HG03558 (cell line): ENCODE data around the gene MAGI1.
"Not testable (repeated sequence)": the region's sequence is repeated elsewhere in the genome, so short reads cannot be mapped to it uniquely, and the experiment has no call there.

Experiments used
- ATAC-seq: cut with Tn5 transposase; IDR thresholded peaks from one replicate; pipeline ENCODE4 v1.9.1; 2021; ENCODE audit warnings: moderate number of reproducible peaks; ENCODE audit not compliant: unreplicated experiment; ENCODE audit errors: extremely low read depth

The MAGI1 gene

DNA sequence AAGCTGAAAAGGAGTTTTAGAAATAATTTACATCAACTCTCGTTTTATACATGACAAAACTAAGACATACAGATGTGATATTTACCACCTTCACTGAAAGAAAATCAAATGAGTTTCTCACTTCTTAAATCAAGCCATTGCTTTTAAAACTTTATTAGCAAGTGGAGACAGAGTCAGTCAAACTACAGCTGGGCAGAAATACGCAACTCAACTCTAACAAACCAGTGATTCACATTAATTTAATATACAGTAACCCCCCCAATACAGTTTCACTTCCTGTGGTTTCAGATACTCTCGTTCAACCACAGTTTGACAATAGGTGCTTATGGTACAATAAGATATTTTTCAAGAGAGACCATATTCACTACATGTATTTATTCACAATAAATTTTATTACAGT is 477.1 kb downstream of the MAGI1 start:
- no peak for ATAC-seq

DNA sequence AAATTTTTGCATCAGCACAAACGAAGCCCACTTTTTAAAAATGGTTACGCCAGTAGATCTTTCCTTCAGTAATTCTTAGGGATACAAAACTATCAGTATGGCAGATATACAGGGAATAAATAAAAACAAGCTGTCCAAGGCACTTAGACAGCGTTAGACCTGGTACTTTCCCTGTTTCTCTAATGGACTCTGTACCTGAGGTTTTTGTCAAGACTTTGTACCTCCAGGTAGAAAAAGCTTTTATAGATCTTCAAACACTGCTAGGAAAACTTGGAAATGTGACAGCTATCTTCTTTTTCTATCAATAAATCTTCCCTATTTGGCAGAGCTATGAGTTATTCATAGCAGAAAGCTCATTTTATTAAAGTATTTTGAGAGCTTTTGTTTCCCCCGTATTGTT is 477.8 kb downstream of the MAGI1 start:
- ATAC-seq = no peak

DNA sequence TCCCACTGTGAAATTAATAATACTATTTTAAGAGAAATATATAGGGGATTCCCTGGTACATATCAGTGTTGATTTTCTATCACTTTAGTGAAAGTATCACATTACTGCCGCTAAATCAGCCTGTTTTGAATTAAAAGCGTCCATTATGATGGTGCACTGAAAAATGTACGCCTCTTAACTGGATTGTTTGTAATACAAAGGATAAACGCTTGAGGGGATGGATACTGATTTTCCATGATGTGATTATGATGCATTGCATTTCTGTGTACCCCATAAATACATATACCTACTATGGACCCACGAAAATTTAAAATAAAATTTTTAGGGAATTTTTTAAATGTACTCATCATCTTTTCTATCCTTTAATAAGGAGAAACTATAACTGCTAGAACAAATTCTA is 478.6 kb downstream of the MAGI1 start:
- no peak for ATAC-seq

DNA sequence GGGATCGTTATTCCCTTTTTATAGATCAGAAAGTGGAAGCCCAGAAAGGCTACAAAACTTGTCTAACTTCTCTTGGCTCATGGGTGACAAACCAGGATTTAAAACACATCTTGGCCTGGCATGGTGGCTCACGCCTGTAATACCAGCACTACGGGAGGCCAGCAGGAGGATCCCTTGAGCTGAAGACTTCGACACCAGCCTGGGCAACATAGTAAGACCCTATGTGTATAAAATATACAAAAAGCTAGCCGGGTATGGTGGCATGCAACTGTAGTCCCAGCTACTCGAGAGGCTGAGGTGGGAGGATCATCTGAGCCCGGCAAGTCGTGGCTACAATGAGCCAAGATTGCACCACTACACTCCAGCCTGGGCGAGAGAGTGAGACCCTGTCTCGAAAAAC is 479.1 kb downstream of the MAGI1 start:
- no peak for ATAC-seq

DNA sequence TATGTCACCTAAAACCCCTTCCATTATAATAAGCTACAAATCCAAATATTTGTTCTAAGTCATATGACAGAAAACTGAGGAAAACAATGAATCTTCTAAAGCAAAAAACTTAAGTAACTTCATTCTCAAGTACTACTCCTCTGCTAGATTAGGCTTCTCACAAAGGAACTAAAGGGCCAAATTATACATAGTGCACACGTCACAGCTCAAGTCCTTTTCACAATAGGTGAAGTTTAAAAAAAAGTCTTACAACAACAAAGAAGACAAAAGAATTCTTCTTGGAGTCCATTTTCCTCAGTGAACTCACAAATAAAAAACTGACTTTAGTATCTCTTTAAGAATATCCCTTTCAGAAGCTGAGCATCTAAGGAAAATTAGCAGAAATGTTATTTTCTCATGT is 479.9 kb downstream of the MAGI1 start:
- ATAC-seq = no peak

DNA sequence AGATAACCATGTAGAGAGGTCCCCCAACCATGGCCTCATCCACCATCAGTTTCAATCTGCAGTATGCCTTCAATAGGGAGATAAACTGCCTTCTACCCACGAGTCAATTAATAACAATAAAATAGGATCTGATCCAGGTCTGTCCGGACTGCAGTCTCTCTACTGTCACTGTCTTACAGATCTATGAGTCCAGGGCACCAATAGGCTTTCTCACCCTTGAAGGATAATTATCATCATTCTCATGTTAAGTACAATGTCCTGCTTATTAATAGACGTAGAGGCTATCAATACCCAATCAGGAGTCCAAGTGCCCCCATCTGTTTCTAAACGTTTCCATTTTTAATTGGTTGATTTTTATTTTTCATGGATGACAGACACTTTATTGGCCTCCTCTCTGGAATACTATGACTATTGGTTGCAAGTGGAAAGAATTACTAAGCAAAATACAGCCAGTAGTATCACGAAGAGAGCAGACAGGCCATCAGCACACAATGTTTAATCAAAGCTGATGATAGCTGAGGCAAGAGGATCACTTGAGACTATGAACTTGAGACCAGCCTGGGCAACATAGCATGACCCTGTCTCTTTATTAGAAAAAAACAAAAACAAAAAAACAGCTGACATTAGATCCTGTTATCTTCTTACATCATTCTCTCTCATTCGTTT is 480.7 kb downstream of the MAGI1 start:
- no peak for ATAC-seq

DNA sequence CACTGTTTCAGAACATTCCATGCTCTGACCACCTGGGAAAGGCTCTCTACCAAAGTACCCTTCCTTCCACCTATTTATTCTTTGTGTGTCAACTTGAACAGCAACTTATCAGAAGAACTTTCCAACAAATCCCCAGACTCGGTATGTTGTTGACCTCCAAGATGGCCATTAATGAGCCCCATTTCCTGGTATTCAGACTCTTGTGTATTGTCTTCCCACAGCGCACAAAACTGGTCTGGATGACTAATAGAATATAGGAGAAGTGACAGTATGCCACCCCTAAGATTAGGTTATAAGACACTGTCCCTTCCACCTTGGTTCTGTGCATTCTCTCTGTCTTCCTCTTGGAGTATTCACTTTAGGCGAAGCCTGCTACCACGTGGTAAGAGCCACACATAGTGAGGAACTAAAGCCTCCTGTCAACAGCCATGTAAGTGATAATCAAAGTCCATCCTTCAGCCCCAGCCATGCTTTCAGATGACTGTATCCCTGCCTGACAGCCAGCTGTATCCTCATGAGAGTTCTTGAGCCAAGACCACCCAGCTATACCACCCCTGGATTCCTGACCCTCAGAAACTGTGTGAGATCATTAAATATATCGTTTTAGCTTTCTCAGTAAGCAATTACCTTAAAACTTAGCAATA is 481.7 kb downstream of the MAGI1 start:
- ATAC-seq = no peak

DNA sequence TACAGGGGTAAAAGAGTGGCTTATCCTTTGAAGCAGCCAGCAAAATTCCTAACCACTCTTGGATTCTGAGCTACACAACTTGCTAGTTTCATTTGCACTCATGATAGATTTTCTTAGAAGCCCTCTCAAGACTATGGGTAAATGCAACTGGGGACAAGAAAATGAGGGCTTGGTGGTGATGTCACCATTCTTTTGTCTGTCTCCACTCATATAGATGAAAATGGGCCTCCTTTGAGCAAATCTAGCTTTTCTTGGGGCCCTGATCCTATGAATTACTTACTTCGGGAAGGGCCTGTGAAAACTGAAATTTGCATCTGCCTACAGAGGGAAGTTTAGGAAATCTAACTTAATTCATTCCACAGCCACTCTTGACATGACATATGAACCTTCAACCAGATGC is 486.3 kb downstream of the MAGI1 start:
- no peak for ATAC-seq

DNA sequence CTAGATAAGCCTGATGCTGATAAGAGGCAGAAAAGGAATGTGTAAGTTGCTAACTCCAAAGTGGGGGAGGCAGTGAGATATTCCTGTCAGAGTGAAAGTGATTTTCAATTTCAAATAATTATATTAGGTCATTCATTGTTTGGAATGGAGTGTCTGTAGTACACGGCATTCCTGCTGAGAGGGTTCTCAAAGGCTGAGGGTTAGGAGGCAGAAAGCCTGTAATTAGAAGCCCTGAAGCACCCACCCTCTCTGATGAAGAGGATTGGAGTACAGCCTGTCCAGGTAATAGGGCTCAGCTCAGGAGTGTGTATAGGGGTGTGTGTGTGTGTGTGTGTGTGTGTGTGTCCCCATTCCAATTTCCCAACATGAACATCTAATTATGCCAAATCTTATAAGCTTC is 486.8 kb downstream of the MAGI1 start:
- ATAC-seq = no peak

DNA sequence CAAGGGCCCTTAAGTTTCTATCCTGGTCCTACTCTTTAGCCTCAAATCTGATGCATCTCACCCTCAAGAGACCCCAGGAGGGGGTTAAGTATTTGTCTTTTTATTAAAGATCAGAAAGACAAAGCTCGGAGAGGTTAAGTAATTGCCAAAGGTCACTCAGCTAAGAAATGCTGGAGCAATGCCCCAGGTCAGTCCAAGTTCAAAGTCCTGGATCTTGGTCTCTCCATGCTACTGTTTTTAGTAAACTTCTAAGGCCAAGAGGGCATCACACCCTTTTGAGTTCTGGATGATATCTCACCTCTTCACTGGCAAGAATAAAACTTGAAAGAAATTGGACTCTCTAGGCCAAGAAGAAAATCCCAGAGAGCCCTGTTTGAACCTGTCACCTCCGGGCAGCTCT is 488.6 kb downstream of the MAGI1 start:
- ATAC-seq = no peak

DNA sequence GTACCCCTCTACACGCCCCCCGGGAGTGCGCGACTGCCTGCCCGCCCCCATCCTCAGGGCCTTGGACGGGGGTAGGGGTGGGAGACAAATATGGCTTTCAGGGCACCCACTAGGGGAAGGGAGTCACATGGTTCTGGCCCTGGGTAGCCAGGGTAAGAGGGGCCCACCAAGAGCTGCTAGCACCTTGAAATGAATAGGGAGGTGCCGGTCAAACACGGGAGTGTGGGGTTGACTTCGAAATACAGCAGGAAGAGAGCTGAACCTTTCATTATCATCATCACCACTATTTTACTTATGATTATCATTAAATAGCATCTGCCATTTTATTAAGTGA is 489.1 kb downstream of the MAGI1 start:
- no peak for ATAC-seq

DNA sequence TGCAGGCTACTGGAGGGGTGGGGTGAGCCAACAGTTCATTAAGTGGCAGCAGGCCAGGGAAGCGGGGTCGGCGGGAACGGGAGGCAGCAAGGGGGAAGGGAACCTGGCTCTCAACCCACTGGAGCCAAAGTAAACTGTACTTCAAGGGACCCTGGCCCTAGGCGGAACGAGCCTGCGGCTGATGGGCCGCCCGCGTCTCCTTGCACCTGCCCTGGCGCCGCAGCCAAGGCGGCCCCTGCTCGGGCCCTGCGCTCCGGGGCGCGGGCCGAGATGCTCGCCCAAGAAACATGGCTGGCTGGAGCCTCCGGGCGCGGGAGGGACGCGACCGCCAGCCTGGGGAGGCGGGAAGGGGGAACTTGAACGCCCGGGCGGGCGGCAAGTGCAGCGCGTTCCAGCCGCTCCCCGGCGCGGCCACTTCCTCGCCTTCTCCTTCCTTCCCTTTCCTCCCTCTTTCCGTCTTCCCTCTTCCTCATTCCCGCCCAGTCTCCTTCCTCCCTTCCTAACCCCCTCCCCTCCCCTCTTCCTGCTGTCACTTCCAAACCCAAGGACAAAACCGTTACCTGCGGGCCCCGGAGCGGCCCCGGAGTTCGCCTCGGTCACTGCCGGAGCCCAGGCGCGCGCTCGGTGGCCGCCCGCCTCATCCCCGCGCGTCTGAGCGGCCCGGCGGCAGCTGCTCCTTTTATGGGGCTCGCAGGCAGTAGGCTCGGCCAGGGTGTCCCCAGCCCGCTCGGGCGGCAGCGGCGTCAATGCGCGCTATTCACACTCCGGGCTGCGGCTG is 489.7 kb downstream of the MAGI1 start:
- no peak for ATAC-seq

DNA sequence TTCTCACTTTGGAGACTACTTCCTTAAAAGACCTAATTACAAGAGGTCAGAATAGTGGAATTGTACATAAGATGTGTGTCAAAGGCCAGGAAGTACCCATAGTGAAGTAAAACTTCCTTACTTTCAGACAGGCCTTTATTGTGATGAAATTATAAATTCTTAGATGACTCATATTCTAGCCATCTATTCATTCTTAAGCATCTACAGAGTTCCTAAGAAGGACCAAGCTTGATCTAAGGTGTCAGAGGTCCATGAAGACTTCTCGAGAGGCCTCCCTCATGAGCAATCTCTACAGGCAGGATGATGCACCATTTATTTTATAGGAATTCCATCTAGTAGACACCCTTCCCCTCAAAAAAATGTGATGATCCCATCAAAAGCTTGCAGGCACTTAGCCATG is 493.3 kb downstream of the MAGI1 start:
- ATAC-seq = no peak

DNA sequence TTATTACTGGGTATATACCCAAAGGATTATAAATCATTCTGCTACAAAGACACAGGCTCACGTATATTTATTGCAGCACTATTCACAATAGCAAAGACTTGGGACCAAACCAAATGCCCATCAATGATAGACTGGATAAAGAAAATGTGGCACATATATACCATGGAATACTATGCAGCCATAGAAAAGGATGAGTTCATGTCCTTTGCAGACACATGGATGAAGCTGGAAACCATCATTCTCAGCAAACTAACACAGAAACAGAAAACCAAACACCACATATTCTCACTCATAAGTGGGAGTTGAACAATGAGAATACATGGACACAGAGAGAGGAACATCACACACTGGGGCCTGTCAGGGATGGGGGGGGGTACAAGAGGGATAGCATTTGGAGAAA is 495.3 kb downstream of the MAGI1 start:
- not testable (repeated sequence) for ATAC-seq

DNA sequence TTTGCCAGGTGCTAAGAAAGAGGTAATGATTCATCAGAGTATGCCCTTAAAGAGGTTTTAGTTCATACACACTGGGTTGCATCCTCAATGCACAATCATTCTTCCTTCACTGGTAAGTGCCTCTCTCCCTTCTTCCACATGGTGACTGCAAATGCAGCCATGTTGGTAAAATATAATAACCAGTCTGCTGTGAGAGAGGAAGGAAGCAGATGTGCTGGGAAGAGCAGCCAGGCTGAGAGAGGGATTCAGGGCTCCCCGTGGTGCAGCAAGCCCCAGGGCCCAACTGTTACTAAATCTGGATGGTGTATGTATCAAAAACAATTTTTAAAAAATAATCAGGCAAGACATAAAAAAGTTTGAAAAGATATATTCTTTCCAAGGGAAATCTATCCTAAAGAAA is 498.1 kb downstream of the MAGI1 start:
- ATAC-seq = no peak

DNA sequence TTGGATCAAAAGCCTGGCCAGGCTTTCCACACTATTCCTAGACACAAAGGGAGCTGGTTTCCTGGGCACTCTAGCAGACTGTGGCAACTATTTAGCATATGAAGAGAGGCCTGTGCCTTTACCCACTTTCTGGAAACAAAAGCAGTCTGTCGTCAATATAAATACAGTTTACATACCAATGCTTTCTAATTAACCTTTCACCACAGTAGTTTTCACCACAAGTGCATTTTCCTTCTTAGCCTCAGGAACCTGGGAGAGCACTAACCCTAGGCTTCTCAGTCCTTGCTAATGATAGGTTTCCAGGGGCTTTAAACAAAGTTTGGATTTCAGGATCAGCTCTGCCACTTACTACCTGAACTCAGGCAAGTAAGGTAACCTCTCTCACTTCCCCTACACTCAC is 499.1 kb downstream of the MAGI1 start:
- ATAC-seq = no peak

DNA sequence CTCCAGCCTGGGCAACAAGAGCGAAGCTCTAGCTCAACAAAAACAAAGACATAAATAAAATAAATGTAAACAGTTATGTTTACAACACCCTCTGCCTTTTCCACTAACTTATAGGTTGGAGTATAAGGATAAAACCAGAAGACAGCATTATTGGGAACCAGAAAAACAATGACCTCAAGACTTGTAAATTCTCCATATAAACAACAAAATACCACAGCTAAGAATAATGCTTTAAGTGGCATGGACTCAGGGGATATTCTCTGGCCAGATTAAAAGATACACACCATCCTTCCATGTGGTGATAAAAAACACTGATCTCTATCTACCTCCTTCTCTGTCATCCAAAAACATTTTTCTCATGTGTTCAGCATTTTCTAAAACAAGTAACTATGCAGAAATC is 500.6 kb downstream of the MAGI1 start:
- no peak for ATAC-seq

DNA sequence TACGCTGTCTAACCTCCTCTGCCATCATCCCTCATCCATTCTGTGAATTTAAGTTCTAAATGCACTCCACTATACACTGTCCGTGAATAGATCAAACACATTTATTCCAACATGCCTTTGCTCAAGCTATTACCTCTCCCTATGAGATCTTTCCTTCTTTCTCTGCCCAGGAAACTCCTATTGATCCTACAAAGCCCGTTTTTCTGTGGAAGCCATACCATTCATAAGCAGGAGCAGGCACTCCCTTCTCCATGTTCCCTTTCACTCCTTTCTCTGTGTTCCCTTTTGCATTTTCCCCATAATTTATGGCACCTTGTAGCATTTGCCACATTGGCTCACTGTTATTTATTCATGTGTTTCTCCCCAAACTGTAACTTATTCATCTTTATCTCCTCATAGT is 501.6 kb downstream of the MAGI1 start:
- no peak for ATAC-seq

DNA sequence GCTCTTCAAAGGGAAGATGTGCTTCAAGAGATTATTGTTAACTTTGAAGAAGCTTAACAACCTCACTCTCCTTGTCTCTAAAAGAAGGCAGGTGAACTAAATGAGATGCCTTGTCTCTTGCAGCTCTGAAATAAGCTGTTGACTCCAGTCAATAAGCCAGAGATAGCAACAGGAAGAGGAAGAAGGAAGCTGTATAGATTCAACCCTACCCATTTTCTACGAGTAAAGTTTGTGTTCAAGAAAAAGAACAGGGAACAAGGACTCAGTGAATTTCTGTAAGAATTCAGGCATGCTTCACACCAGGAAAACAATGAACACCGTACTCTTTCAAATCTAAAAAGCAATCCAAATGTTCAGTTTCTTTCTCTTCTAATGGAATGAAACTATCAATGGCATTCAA is 503.5 kb downstream of the MAGI1 start:
- ATAC-seq = no peak

DNA sequence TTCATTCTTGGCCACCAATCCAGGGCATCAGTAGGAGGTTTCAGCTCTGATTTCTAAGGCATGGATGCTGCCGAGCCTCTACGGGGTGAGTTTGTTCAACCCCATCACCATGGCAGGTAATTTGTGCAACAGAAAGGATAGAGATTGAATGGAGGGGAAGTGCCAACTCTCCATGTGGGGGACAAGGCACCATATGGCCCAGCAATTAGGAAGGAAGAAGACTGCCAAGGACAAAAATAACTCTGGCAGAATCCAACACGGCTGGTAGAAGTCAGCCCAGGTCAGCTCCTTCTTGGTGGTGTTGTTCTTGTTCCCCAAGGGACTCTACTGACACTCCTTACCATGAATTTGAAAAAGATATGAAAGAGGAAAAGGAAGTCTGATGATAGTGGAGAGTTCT is 503.9 kb downstream of the MAGI1 start:
- ATAC-seq = no peak

DNA sequence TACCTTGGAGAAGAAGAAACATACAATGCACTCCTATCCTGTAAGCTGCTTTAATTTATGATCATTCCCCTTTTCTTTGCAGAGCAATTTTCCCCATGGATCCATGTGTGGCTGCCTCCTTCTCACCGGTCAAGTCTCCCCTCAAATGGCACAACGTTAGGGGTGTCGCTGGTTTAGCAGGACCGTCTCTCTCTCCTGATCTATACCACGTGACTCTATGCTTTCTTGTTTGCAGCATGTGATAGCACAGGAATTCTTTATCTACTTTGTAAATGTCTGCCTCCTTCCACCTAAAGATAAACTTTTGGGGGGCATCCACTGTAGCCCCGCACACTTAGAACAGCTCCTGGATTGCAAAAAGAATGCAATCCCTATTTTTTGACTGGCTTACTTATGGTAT is 506.0 kb downstream of the MAGI1 start:
- no peak for ATAC-seq

DNA sequence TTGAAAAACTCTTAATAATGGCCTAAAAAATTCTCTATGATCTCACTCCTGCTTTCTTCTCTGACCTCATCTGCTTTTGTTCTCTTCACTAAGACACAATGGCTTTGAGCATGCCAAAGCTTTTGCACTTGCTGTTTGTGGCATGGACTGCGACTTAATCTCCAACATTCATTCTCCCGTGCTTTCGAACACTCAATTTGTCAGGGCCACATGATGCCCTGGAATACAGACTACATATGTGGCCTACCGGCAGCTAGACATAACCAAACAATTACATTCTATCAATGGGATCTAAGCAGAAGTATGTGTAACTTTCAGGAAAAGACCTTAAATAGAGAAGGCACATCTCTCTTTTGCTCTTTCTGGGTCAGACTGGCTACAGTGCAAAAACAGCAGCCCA is 506.5 kb downstream of the MAGI1 start:
- ATAC-seq = no peak
